HCT116 (cell line): Measurements from ENCODE around the gene NMB. TPM values are rescaled to one million over a fixed set of nuclear protein-coding genes. Genes with fewer than 3 reads are reported as not detected.

Experiments used
- ATAC-seq: fragments of 200-7000 bp; cut with Tn5 transposase; 2 replicates; pipeline ENCODE4 v1.9.1; 2020; ENCODE audit warnings: mild to moderate bottlenecking, moderate library complexity
- BruUV-seq: library from RNA; stranded (reverse); fragments of 400-500 nt; replicated peaks from 2 replicates; lab custom pipeline; 2021; lab: Mats Ljungman, UMichigan
- CTCF ChIA-PET: fragments of 300-600 bp; sonication (Branson Sonifier 250); formaldehyde crosslinking; loops from one replicate; lab custom pipeline; 2021; ENCODE audit warnings: antibody characterized with exemption; lab: Charles Lee
- POLR2A ChIA-PET: fragments of 300-600, 350-600 bp; sonication (Branson Sonifier 250); formaldehyde crosslinking; loops from one replicate; lab custom pipeline; 2021; ENCODE audit warnings: antibody characterized with exemption; lab: Charles Lee
- RAD21 ChIA-PET, 2 experiments: fragments of 300-600 bp; sonication (Branson Sonifier 250); formaldehyde crosslinking; loops; one replicate each; lab custom pipeline; 2023; ENCODE audit warnings: low total read pairs in 2 of 2; ENCODE audit not compliant: uncharacterized antibody in 2 of 2, unreplicated experiment in 2 of 2, low non-redundant PET in 1 of 2; lab: Charles Lee
- DNase-seq: peaks from one replicate; pipeline ENCODE4 v3.0.0-alpha.2; 2010; ENCODE audit warnings: low read depth, low spot score
- H2AFZ ChIP-seq: fragments of 200-600 bp; shearing (Covaris generic), sonication (generic); 2 replicates; pipeline ENCODE4 v1.6.1; 2017; ENCODE audit warnings: low read depth, mixed run types, mixed read lengths, antibody characterized with exemption, low read length; ENCODE audit not compliant: poor library complexity, severe bottlenecking
- H3K27ac ChIP-seq: 2 replicates; pipeline ENCODE4 v1.5.1; 2012; ENCODE audit warnings: low read depth, low read length
- H3K27me3 ChIP-seq: fragments of 200-600 bp; sonication (generic); 2 replicates; pipeline ENCODE4 v1.6.1; 2016; ENCODE audit warnings: mixed run types, low read length, mixed read lengths; ENCODE audit not compliant: insufficient read depth
- H3K36me3 ChIP-seq, 2 experiments: fragments of 200-500 bp in 1 of 2; fragments of 200-600 bp in 1 of 2; sonication (Bioruptor generic) in 1 of 2; sonication (generic) in 1 of 2; 2 replicates each; pipeline versions ENCODE4 v1.5.1 to v1.6.1; 2014 to 2016; ENCODE audit warnings: low read length in 2 of 2, inconsistent platforms in 1 of 2, mixed read lengths in 1 of 2, mixed run types in 1 of 2; ENCODE audit not compliant: insufficient read depth in 2 of 2, control insufficient read depth in 1 of 2
- H3K4me1 ChIP-seq, 2 experiments: fragments of 200-600 bp in 1 of 2; sonication (generic) in 1 of 2; 2 replicates each; pipeline versions ENCODE4 v1.5.1 to v1.6.1; 2012 to 2017; ENCODE audit warnings: low read length in 2 of 2, inconsistent platforms in 1 of 2, mild to moderate bottlenecking in 1 of 2, mixed read lengths in 1 of 2, mixed run types in 1 of 2, moderate library complexity in 1 of 2; ENCODE audit not compliant: insufficient read depth in 2 of 2, control insufficient read depth in 1 of 2
- H3K4me2 ChIP-seq: fragments of 200-600 bp; sonication (generic); 2 replicates; pipeline ENCODE4 v1.6.1; 2017; ENCODE audit warnings: mixed run types, low read length, mixed read lengths
- H3K4me3 ChIP-seq, 2 experiments: fragments of 200-600 bp in 1 of 2; sonication (generic) in 1 of 2; replicated peaks in 1 of 2; 2 replicates each; pipeline ENCODE4 v1.5.1; 2011 to 2016; ENCODE audit warnings: low read length in 2 of 2, control low read depth in 1 of 2, low read depth in 1 of 2, mild to moderate bottlenecking in 1 of 2, mixed read lengths in 1 of 2, mixed run types in 1 of 2
- H3K79me2 ChIP-seq: fragments of 200-600 bp; sonication (generic); 2 replicates; pipeline ENCODE4 v1.6.1; 2017; ENCODE audit warnings: mild to moderate bottlenecking, mixed run types, low read length, moderate library complexity, mixed read lengths; ENCODE audit not compliant: insufficient read depth
- H3K9ac ChIP-seq: fragments of 200-600 bp; sonication (generic); 2 replicates; pipeline ENCODE4 v1.6.1; 2016; ENCODE audit warnings: low read length, mixed read lengths
- H3K9me2 ChIP-seq: fragments of 200-600 bp; sonication (generic), shearing (Covaris generic); 2 replicates; pipeline ENCODE4 v1.6.1; 2017; ENCODE audit warnings: mixed run types, mild to moderate bottlenecking, moderate library complexity; ENCODE audit not compliant: insufficient read depth
- H3K9me3 ChIP-seq, 2 experiments: fragments of 200-500 bp in 1 of 2; fragments of 200-600 bp in 1 of 2; sonication (Bioruptor generic) in 1 of 2; sonication (generic) in 1 of 2; 2 replicates each; pipeline ENCODE4 v1.6.1; 2014 to 2017; ENCODE audit warnings: low read length in 2 of 2, mixed read lengths in 2 of 2, inconsistent platforms in 1 of 2, low read depth in 1 of 2, mild to moderate bottlenecking in 1 of 2, mixed run types in 1 of 2, moderate library complexity in 1 of 2; ENCODE audit not compliant: control insufficient read depth in 1 of 2, insufficient read depth in 1 of 2
- H4K20me1 ChIP-seq: fragments of 200-600 bp; sonication (generic), shearing (Covaris generic); 2 replicates; pipeline ENCODE4 v1.6.1; 2017; ENCODE audit warnings: mixed run types, mild to moderate bottlenecking, moderate library complexity; ENCODE audit not compliant: insufficient read depth
- CBX3 ChIP-seq: IDR thresholded peaks from 2 replicates; pipeline ENCODE4 v1.6.1; 2012; ENCODE audit warnings: low read depth
- EGR1 ChIP-seq: IDR thresholded peaks from 2 replicates; pipeline ENCODE4 v1.6.1; 2012; ENCODE audit warnings: low read depth
- ELF1 ChIP-seq: IDR thresholded peaks from 2 replicates; pipeline ENCODE4 v1.6.1; 2012; ENCODE audit warnings: low read depth, borderline replicate concordance
- EZH2phosphoT487 ChIP-seq: fragments of 200-600 bp; IDR thresholded peaks from 2 replicates; pipeline ENCODE4 v1.6.1; 2018; ENCODE audit warnings: antibody characterized with exemption, borderline replicate concordance
- FOSL1 ChIP-seq: IDR thresholded peaks from 2 replicates; pipeline ENCODE4 v1.6.1; 2012; ENCODE audit warnings: low read depth
- POLR2A ChIP-seq: IDR thresholded peaks from 2 replicates; pipeline ENCODE4 v1.7.0; 2011; ENCODE audit warnings: borderline replicate concordance; ENCODE audit not compliant: insufficient read depth, insufficient read length; ENCODE audit errors: extremely low read depth
- POLR2AphosphoS5 ChIP-seq: IDR thresholded peaks from 2 replicates; pipeline ENCODE4 v1.6.1; 2011; ENCODE audit warnings: mild to moderate bottlenecking, low read depth, low read length, moderate library complexity
- RAD21 ChIP-seq: IDR thresholded peaks from 2 replicates; pipeline ENCODE4 v1.6.1; 2012; ENCODE audit warnings: low read depth, mild to moderate bottlenecking
- SIN3A ChIP-seq: IDR thresholded peaks from 2 replicates; pipeline ENCODE4 v1.6.1; 2012; ENCODE audit warnings: low read depth
- SP1 ChIP-seq: IDR thresholded peaks from 2 replicates; pipeline ENCODE4 v1.6.1; 2012; ENCODE audit warnings: low read depth
- ZFX ChIP-seq: fragments of 450-650 bp; IDR thresholded peaks from 2 replicates; pipeline ENCODE4 v1.6.1; 2017
- ZNF274 ChIP-seq: fragments of 200-500 bp; sonication (Bioruptor generic); IDR thresholded peaks from 2 replicates; pipeline ENCODE4 v1.6.1; 2014; ENCODE audit warnings: mild to moderate bottlenecking, low read depth, low read length, inconsistent platforms
- intact Hi-C: fragments of 100-400 bp; cut with micrococcal nuclease; formaldehyde crosslinking; loops from 2 replicates; pipeline ENCODE4 v1.10.0; 2022
- total RNA-seq: library from RNA; stranded (reverse); gene quantifications from one replicate; pipeline ENCODE4 v1.2.1, GENCODE V29; 2021; ENCODE audit not compliant: unreplicated experiment
- TF ChIP-seq, protein P1 (sequence below), 3 experiments: fragments of 200-600 bp in 1 of 3; sonication (generic) in 1 of 3; IDR thresholded peaks in 2 of 3; conservative IDR thresholded peaks in 1 of 3; 2 replicates each; pipeline ENCODE4 v1.5.1; 2012 to 2017; ENCODE audit warnings: low read depth in 2 of 3, low read length in 2 of 3, antibody characterized with exemption in 1 of 3, borderline replicate concordance in 1 of 3, control low read depth in 1 of 3, mild to moderate bottlenecking in 1 of 3, mixed read lengths in 1 of 3, mixed run types in 1 of 3, moderate library complexity in 1 of 3; ENCODE audit not compliant: insufficient read depth in 1 of 3
- TF ChIP-seq, protein P2 (sequence below): IDR thresholded peaks from 2 replicates; pipeline ENCODE4 v1.6.1; 2012
- TF ChIP-seq, protein P3 (sequence below): IDR thresholded peaks from 2 replicates; pipeline ENCODE4 v1.6.1; 2012; ENCODE audit warnings: low read depth

NMB gene
- total RNA-seq, 1 experiment from 2014 or later, result 9.8 TPM

DNA sequence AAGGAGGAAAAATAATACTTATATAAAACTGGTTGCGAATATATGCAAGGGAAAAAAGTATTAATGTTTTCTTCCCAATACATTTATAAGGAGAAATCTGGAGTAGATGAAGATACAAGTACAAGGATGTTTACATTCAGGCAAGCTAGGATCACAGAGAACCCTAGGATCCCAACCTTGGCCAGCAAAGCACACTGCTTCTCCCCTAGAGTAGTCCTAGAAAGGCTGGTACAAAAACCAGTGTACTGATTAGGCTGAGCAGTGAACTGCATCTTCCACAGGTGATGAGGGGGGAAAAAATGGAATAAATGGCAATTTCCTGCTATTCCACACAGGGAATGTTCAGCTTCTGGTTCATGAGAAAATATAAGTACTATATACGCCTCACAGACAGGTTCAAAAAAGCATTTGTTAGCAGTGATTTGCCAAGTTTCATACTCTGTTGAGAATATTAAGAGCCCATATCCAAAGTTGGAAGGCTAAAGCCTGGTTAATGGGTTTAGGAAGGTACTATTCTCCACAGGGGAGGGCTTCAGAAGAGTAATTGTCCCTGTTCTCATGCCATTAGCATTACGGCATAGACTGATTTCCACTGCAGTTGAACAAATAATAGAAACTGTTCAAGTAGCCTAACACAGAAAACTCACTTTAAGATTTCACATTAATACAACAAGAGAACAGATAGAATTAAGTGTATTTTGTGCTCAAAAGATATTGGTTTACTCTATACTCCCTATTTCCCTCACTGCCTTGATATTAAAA, 10.4 kb upstream of the NMB start:
- intact Hi-C loops, result no loop called here
- no peaks in the 10 kb centered on the region for H3K27me3 ChIP-seq
- CTCF ChIA-PET, result no interaction called here
- RAD21 ChIA-PET, result no interaction called here
- no TSS peak for BruUV-seq
- no peak overlapping the region for H3K4me2 ChIP-seq
- DNase-seq (no peak), ATAC-seq (no peak)
- H3K4me3 ChIP-seq, result no peak overlapping the region
- no peaks in the 10 kb centered on the region for H3K9me2 ChIP-seq
- H3K27ac ChIP-seq, result no peak overlapping the region
- no peaks in the 10 kb centered on the region; a peak in 1 of 4 replicates for H3K4me1 ChIP-seq
- POLR2A ChIA-PET, result no interaction called here
- peaks cover 21 to 34% of the 10 kb centered on the region in 2 experiments for H3K36me3 ChIP-seq
- no peak overlapping the region for H3K9ac ChIP-seq
- H3K79me2 ChIP-seq, result no peaks in the 10 kb centered on the region
- TF ChIP-seq FOSL1 (no peak), EGR1 (no peak), ZFX (no peak)
- no peak overlapping the region for H2AFZ ChIP-seq
- no peaks in the 10 kb centered on the region for H3K9me3 ChIP-seq
- H4K20me1 ChIP-seq, result 0 out of 2 replicates have a peak, but pooled peaks cover 4% of the 10 kb centered on the region

DNA sequence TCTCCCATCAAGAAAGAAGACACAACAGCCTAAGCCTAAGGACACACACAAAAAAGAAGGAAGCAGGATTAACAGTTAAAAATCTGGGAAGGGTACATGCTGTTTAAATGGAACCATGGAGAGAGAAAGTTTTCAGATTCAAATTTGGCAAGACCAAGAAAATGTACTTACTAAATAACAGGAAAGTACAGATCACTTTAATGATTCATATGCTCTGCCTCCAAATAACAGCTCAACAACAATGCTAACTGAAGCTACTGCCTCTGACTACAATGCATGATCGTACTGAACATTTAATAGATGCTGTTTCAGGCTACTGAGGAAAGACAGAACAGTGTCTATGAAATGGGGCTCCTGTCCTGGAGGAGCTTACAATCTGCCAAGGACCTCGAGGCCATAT, 8.4 kb upstream of the NMB start:
- ChIA-PET POLR2A (interaction anchor here (0.7 kb wide), 1 partner anchor 314 kb away, joined by 4 read pairs; no protein-coding TSS in a partner anchor), CTCF (no interaction called here)
- no peaks in the 10 kb centered on the region for H3K27me3 ChIP-seq
- TF ChIP-seq RAD21 (no peak), SP1 (no peak), ELF1 (no peak), ZFX (no peak), POLR2AphosphoS5 (no peak), SIN3A (no peak), ZNF274 (no peak), EZH2phosphoT487 (no peak), CBX3 (no peak), FOSL1 (no peak), POLR2A (no peak)
- TF ChIP-seq, protein P1, sequence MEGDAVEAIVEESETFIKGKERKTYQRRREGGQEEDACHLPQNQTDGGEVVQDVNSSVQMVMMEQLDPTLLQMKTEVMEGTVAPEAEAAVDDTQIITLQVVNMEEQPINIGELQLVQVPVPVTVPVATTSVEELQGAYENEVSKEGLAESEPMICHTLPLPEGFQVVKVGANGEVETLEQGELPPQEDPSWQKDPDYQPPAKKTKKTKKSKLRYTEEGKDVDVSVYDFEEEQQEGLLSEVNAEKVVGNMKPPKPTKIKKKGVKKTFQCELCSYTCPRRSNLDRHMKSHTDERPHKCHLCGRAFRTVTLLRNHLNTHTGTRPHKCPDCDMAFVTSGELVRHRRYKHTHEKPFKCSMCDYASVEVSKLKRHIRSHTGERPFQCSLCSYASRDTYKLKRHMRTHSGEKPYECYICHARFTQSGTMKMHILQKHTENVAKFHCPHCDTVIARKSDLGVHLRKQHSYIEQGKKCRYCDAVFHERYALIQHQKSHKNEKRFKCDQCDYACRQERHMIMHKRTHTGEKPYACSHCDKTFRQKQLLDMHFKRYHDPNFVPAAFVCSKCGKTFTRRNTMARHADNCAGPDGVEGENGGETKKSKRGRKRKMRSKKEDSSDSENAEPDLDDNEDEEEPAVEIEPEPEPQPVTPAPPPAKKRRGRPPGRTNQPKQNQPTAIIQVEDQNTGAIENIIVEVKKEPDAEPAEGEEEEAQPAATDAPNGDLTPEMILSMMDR (IDR thresholded peaks at IDR 0.05 in 2 of 3, conservative IDR thresholded peaks at IDR 0.05 in 1 of 3; ENCODE audit: borderline replicate concordance in 1 of 3, insufficient read depth in 1 of 3, low read depth in 2 of 3, low read length in 2 of 3), result no peak
- TF ChIP-seq, protein P2, sequence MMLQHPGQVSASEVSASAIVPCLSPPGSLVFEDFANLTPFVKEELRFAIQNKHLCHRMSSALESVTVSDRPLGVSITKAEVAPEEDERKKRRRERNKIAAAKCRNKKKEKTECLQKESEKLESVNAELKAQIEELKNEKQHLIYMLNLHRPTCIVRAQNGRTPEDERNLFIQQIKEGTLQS, result no peak
- TF ChIP-seq, protein P3, sequence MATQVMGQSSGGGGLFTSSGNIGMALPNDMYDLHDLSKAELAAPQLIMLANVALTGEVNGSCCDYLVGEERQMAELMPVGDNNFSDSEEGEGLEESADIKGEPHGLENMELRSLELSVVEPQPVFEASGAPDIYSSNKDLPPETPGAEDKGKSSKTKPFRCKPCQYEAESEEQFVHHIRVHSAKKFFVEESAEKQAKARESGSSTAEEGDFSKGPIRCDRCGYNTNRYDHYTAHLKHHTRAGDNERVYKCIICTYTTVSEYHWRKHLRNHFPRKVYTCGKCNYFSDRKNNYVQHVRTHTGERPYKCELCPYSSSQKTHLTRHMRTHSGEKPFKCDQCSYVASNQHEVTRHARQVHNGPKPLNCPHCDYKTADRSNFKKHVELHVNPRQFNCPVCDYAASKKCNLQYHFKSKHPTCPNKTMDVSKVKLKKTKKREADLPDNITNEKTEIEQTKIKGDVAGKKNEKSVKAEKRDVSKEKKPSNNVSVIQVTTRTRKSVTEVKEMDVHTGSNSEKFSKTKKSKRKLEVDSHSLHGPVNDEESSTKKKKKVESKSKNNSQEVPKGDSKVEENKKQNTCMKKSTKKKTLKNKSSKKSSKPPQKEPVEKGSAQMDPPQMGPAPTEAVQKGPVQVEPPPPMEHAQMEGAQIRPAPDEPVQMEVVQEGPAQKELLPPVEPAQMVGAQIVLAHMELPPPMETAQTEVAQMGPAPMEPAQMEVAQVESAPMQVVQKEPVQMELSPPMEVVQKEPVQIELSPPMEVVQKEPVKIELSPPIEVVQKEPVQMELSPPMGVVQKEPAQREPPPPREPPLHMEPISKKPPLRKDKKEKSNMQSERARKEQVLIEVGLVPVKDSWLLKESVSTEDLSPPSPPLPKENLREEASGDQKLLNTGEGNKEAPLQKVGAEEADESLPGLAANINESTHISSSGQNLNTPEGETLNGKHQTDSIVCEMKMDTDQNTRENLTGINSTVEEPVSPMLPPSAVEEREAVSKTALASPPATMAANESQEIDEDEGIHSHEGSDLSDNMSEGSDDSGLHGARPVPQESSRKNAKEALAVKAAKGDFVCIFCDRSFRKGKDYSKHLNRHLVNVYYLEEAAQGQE, result no peak

More for the DNA sequence above, 8.4 kb upstream of the NMB start:
- H4K20me1 ChIP-seq, result 0 out of 2 replicates have a peak, but pooled peaks cover 4% of the 10 kb centered on the region
- BruUV-seq, result no TSS peak
- intact Hi-C loops, result no loop called here
- no peaks in the 10 kb centered on the region; a peak in 1 of 4 replicates for H3K4me1 ChIP-seq
- peaks cover 18 to 34% of the 10 kb centered on the region in 2 experiments for H3K36me3 ChIP-seq
- no peak overlapping the region for H3K9ac ChIP-seq
- no peaks in the 10 kb centered on the region for H3K9me2 ChIP-seq
- no peaks in the 10 kb centered on the region for H3K9me3 ChIP-seq
- DNase-seq (no peak), ATAC-seq (no peak)
- RAD21 ChIA-PET, result no interaction called here
- no peak overlapping the region for H3K4me3 ChIP-seq
- no peak overlapping the region for H3K27ac ChIP-seq
- H3K79me2 ChIP-seq, result no peaks in the 10 kb centered on the region
- H2AFZ ChIP-seq, result no peak overlapping the region
- no peak overlapping the region for H3K4me2 ChIP-seq
